GM12864 (cell line): ENCODE results near the gene BRD9.
"Not testable (repeated sequence)": the region's sequence is repeated elsewhere in the genome, so short reads cannot be mapped to it uniquely, and the experiment has no call there.

Experiments used
- DNase-seq: peaks from one replicate; pipeline ENCODE4 v3.0.0-alpha.2; 2011; ENCODE audit warnings: low read depth
- H3K4me3 ChIP-seq: 2 replicates; pipeline ENCODE4 v1.5.1; 2011; ENCODE audit warnings: mild to moderate bottlenecking, low read depth, low read length, control low read depth
- TF ChIP-seq, protein P1 (sequence below): IDR thresholded peaks from 2 replicates; pipeline ENCODE4 v1.5.1; 2011; ENCODE audit warnings: low read depth, mild to moderate bottlenecking, moderate library complexity, low read length, control low read depth, inconsistent platforms; ENCODE audit errors: missing control alignments

Gene BRD9

DNA sequence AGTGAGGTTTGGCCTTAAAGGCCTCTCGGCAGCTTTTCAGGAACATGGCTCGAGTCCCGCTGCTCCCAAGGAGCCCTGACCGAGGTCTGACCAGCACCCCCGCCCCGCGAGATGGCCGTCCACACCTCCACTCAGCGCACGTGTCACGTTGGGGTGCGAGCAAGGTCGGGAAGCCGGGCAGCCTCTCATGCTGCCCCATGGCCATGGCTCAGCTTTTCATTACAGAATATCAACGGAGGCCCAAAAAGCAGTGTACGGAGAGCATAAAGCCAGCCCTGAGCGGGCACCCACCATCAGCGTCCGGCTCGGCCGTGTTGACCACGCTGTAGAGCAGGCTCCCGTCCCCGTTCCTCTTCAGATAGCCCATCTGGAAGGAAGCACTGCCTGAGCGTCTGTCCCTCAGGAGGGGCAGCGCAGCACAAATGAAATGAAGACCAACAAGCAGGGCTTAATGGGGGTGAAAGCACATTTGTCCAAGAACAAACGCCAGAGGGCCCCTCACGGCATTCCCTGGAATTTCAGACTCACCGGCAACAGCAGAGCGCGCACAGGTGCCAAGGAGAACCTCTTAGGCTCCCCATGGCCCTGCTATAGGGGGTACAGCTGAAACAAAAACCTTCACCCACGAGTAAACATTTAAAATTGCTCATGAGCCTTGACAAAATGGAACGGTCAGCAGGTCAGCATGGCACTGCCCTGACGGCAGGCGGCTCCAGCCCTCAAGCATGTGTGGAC lies 11.6 kb downstream of the BRD9 start:
- H3K4me3 ChIP-seq: no peak overlapping the region
- DNase-seq: no peak
- TF ChIP-seq, protein P1, sequence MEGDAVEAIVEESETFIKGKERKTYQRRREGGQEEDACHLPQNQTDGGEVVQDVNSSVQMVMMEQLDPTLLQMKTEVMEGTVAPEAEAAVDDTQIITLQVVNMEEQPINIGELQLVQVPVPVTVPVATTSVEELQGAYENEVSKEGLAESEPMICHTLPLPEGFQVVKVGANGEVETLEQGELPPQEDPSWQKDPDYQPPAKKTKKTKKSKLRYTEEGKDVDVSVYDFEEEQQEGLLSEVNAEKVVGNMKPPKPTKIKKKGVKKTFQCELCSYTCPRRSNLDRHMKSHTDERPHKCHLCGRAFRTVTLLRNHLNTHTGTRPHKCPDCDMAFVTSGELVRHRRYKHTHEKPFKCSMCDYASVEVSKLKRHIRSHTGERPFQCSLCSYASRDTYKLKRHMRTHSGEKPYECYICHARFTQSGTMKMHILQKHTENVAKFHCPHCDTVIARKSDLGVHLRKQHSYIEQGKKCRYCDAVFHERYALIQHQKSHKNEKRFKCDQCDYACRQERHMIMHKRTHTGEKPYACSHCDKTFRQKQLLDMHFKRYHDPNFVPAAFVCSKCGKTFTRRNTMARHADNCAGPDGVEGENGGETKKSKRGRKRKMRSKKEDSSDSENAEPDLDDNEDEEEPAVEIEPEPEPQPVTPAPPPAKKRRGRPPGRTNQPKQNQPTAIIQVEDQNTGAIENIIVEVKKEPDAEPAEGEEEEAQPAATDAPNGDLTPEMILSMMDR: no peak

DNA sequence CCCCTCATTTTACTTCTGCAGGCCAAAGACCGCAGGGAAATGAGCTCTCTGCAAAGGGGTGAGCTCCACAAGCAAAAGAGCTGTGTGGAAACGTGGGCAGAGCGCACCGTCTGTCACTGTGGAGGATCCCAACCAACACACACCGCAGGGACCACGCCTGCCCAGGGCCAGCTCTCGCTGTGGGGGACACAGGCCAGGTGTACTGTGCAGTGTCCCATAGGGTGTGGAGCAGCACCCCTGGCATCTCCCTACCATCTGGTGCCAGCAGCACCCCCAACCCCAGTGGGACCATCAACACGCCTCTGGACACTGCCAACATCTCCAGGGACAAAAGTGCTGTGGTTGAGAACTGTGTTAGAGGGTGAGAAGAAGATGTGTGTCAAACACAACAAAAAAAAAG lies 13.9 kb downstream of the BRD9 start:
- H3K4me3 ChIP-seq, DNase-seq: not testable (repeated sequence)

DNA sequence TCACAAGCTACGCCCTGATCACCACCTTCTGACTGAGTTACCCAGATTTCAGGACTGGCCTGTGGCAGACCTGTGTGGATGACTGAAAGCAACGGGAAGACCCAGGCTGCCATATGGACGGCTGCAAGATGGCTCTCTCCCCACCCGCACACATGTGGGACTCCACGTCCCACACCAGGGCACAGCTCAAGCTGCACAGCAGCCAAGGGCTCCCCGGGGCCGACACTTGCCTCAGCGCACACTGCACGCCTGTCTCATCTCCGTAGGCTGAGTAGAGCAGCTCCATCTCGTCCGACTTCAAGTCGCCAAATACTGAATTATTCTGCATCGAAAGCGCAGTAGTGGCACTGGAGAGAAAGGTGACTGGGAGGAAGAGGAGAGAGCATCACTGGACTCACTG lies 14.5 kb downstream of the BRD9 start:
- TF ChIP-seq, protein P1: no peak
- DNase-seq: no peak
- H3K4me3 ChIP-seq: no peak overlapping the region

DNA sequence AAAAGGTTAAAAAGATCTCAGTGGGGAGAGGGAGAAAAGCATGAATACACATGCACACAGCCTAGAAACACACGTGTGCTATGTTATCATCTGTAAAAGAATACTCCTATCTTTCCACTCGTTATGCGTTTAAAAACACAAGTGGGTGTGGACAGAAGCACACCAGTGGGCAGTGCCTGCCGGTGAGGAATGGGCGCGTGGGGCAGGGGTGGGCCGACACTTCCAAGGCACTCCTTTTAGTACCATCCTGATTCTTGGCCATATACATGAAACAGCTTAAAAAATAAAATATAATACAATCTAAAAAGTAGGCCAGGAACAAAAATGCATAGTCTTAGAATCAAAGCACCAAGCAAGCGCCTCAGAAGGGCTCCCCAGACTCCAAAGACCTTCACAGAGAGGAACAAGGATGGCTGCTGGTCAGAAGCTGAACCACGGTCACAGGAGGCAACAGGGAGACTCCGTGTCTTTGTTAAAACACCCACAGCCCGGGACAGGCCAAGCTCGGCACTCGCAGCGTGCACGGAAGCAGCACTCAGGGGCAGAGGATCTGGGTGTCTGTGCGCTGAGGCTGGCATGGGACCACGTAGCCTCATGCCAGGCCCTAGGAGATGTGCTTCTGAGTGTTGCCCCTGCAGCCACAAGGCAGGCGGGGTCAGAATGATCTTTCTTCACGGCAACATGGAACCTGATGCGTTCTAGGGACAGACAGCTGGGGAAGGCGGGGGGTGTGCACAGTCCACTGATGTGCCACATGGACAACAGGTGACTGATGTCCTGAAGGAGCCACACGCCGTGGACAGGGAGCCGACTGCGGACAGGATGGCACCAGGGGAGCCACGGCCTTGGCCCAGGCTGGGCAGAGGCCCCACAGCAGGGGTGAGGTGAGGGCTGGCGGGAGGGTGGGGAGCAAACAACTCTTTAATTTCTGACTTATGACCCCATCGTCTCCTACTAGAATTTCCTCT lies 15.9 kb downstream of the BRD9 start:
- TF ChIP-seq, protein P1: no peak
- no peak overlapping the region for H3K4me3 ChIP-seq
- no peak for DNase-seq

DNA sequence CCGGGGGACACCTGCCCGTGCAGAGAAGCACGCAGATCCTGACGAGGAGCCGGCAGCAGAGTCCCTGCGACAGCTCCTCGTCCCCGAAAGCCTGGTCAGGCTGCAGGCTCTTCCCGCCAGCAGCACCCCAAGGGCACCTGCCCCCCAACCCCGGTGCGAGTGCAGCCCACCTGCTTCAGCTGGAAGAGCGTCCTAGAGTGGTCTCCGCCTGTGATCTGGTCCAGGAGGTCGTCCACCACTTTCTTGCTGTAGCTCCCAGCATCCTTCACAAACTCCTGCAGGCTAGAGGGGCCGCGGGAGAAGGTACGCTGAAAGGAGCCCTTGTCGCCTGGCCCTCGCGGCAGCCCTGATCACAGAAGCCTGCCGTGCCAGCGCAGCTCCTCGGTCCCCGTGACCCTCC lies 16.7 kb downstream of the BRD9 start:
- no peak overlapping the region for H3K4me3 ChIP-seq
- no peak for DNase-seq
- TF ChIP-seq, protein P1: no peak

DNA sequence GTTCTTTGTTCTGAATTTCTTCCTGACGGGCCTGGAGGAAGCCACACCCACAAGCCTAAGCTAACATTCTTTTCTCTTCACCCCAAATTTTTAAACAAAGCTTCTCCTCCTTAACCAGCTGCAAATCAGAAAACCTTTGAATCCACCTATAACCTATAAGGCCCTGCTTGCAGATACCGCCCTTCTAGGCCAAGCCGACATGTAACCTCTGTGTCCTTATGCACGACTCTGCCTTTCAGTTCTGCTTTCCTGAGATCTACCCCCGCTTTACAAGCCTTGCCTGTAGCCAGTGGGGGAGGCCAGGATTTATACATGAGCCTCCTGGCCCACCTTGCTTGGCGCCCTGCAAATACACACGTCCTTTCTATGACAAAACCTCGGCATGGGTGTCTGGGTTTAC lies 19.3 kb downstream of the BRD9 start:
- DNase-seq: peak; percentile 25
- H3K4me3 ChIP-seq: no peak overlapping the region
- TF ChIP-seq, protein P1: no peak

DNA sequence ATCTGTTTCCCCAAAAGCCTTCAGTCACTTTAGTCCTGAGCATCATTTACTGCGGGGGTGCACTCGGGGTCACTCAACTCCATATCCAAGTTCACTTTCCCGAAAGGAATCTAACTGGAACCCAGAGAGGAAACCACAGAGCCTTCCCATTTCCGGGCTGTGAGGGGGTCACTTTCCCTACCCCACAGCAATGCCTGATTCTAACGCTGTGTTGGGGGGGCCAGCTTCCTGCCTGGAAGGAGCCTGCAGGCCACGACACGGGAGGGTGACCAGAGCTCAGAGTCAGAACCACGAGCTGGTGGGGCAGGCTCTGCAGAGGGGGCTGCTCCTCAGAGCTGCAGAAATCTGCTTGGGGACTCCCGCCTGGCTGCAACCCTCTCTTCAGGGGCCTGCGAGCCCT lies 20.3 kb downstream of the BRD9 start:
- H3K4me3 ChIP-seq: no peak overlapping the region
- TF ChIP-seq, protein P1: no peak
- no peak for DNase-seq
